NT2/D1 (cell line): ENCODE measurements around the gene GRM5.

Experiments
- SUZ12 ChIP-seq: IDR thresholded peaks from 2 replicates; pipeline ENCODE4 v1.6.1; 2011; ENCODE audit not compliant: insufficient read length, insufficient read depth; ENCODE audit errors: extremely low read depth
- YY1 ChIP-seq: IDR thresholded peaks from 2 replicates; pipeline ENCODE4 v1.6.1; 2011; ENCODE audit not compliant: insufficient read length, insufficient read depth
- ZNF274 ChIP-seq: IDR thresholded peaks from 2 replicates; pipeline ENCODE4 v1.6.1; 2011; ENCODE audit warnings: mild to moderate bottlenecking, low read depth, low read length

- TF ChIP-seq SUZ12 (no peak), ZNF274 (no peak), YY1 (no peak)
These were observed 447.3 kb downstream of the GRM5 start for GRCh38 chr11:88618327-88619070.
